GM21447 (cell line): Measurements from ENCODE around the gene GOLT1A.

Source experiments
- ATAC-seq: cut with Tn5 transposase; IDR thresholded peaks from one replicate; pipeline ENCODE4 v1.9.1; 2021; ENCODE audit not compliant: unreplicated experiment

The GOLT1A gene

GRCh38 chr1:204194080-204194479 is 19.7 kb downstream of the GOLT1A start:
- no peak for ATAC-seq

- ATAC-seq, result no peak
These were observed 21.0 kb downstream of the GOLT1A start for GRCh38 chr1:204192589-204193352.

- ATAC-seq, result no peak
These were observed 21.7 kb downstream of the GOLT1A start for GRCh38 chr1:204192046-204192445.

- ATAC-seq, result no peak
These were observed 22.3 kb downstream of the GOLT1A start for GRCh38 chr1:204191456-204191855.

GRCh38 chr1:204190212-204191211 is 23.3 kb downstream of the GOLT1A start:
- ATAC-seq, result no peak

- no peak for ATAC-seq
These were observed 24.7 kb downstream of the GOLT1A start for GRCh38 chr1:204188959-204189639.

- no peak for ATAC-seq
These were observed 27.2 kb downstream of the GOLT1A start for GRCh38 chr1:204186597-204186996.

GRCh38 chr1:204181116-204181515 is 32.7 kb downstream of the GOLT1A start:
- ATAC-seq, result no peak

- no peak for ATAC-seq
These were observed 33.7 kb downstream of the GOLT1A start for GRCh38 chr1:204180133-204180532.

GRCh38 chr1:204178487-204179281 is 35.1 kb downstream of the GOLT1A start:
- no peak for ATAC-seq

GRCh38 chr1:204177133-204177532 is 36.7 kb downstream of the GOLT1A start:
- ATAC-seq, result no peak

- no peak for ATAC-seq
These were observed 37.7 kb downstream of the GOLT1A start for GRCh38 chr1:204176049-204176448.

- ATAC-seq, result no peak
These were observed 38.8 kb downstream of the GOLT1A start for GRCh38 chr1:204174958-204175357.

- no peak for ATAC-seq
These were observed 41.3 kb downstream of the GOLT1A start for GRCh38 chr1:204172404-204173029.

- ATAC-seq, result no peak
These were observed 42.0 kb downstream of the GOLT1A start for GRCh38 chr1:204171751-204172178.

- no peak for ATAC-seq
These were observed 43.2 kb downstream of the GOLT1A start for GRCh38 chr1:204170494-204171155.

- no peak for ATAC-seq
These were observed 43.9 kb downstream of the GOLT1A start for GRCh38 chr1:204169858-204170257.

GRCh38 chr1:204167730-204168129 is 46.1 kb downstream of the GOLT1A start:
- no peak for ATAC-seq

GRCh38 chr1:204166219-204166618 is 47.6 kb downstream of the GOLT1A start, which contains the start of gene REN:
REN (minus strand) TSS chr1:204166337; CDS start chr1:204166293, 44 bp downstream.
- ATAC-seq, result no peak
